ENCODE results near the gene SSU72.
"Not testable (repeated sequence)": the region's sequence is repeated elsewhere in the genome, so short reads cannot be mapped to it uniquely, and the experiment has no call there.

DNA sequence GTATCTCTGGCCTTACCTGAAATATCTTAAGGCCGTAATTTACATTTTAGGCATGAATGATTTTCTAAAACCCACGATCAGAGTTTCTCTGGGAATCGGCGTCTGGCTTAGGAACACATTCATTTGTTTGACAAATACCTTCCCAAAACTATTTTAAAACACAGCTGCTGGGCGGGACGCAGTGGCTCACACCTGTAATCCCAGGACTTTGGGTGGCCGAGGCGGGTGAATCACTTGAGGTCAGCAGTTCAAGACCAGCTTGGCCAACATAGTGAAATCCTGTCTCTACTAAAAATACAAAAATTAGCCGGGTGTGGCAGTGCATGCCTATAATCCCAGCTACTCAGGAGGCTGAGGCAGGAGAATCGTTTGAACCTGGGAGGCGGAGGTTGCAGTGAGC lies 17.7 kb downstream of the SSU72 start:
- TF ChIP-seq CTCF, POLR2A, EP300, POLR2AphosphoS5 (IDR thresholded peaks at IDR 0.05): not testable (repeated sequence)
